GM19372 (cell line): ENCODE results near the gene RIOK2.

Source experiments
- ATAC-seq: cut with Tn5 transposase; IDR thresholded peaks from one replicate; pipeline ENCODE4 v1.9.1; 2021; ENCODE audit warnings: mild to moderate bottlenecking, low read depth, moderate library complexity; ENCODE audit not compliant: unreplicated experiment

Gene RIOK2

DNA sequence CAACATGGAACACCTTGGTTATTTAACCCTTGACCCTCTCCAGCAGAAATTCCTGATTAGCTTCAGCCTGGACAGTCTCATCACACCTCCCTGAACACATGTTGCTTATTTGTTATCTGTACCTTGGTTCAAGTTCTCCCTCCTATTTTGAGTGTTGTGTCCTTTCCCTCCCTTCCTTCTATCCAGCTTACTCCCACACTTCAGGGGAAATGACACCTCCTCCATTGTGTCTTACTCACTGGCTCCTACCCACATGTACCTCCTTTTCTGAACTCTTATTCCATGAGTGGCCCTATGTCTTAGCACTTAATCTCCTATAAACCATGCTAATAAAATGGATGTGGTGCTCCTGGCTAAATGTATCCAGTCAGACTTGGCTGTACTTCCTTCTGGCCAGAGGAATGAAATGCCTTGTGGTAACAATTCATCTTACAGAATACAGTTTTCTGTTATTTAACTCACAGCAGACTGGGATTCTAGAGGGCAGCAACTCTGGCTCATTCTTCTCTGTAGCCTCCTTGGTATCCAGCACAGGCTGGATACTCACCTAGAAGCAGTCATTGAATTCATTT lies 51.8 kb downstream of the RIOK2 start:
- ATAC-seq: no peak

DNA sequence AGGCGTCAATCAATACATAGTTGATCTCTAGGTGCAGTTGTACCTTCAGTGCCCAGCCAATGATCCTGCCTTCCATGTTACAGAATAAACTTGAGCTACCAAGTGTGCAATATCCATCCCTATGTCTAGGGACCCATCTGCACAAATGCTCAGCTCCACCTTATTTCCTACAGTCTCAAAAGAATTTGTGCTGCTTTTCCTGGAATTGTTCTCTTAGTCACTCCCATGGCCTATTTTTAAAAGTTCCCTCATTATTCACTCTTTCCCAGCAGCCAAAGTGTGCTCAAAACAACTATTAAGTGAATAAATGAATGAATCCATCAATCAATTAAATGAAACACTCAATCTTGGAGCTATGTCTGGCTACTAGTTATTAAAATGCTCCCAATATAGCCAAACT lies 55.3 kb downstream of the RIOK2 start:
- no peak for ATAC-seq

DNA sequence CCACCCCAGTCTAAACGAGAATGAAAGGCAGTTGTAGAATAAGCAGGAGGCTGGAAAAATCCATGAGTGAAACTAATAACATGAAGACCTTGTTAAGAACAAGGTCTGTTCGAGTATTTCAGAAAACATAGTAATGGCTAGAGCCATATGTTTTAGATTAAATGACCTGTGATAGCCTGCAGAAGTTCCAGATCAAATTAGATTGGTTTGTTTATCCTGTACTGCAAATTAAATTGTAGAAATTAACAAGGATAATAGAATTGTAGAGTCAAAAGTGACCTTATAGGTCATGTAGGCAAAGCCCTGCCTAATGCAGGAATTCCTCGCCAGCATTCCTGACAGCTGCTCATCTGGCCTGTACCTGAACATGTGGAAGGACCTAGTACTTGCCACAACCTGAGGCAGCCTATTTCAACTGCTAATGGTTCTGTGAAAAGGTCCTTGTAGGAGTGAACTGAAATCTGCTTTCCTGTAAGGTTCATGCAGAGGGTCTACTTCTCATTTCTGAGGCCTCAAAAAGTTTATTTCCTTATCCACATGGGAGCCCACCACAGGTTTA lies 57.8 kb downstream of the RIOK2 start:
- ATAC-seq: no peak

DNA sequence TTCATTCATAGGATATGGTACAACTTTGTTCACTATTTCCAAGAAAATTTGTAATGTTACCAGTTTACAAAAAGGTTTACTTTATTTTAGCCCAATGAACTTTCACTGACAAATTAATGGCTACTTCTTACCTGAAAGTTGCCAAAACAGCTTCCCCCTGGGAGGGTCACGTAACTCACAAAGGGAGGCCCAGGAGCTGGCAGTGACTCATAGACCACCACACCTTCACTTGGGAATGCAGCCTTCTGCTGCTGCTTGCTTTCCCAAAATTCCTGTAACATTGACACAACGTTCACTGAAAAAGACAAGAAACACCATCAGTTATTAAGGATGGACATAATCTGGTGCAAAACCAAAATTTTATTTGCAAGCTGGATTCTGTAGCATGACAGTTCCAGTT lies 58.7 kb downstream of the RIOK2 start:
- no peak for ATAC-seq

DNA sequence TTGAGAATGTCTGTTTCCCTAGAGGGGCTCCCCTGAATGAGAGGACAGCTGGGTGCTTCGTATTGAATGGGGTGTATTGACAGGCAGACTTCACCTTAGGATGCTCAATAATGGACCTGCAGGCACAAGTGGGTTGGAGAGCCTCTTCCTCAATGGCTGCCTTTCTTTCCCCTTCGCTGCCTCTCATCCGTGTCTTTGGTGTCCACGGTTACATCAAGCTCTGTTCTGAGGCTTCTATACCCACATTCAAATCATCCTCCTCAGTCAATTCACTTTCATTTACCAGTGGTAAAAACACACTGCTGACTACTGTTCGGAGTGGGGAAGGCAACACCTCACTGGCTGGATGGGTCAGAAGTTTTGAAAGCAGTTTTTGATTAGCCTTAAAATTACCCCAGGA lies 61.2 kb downstream of the RIOK2 start:
- no peak for ATAC-seq

DNA sequence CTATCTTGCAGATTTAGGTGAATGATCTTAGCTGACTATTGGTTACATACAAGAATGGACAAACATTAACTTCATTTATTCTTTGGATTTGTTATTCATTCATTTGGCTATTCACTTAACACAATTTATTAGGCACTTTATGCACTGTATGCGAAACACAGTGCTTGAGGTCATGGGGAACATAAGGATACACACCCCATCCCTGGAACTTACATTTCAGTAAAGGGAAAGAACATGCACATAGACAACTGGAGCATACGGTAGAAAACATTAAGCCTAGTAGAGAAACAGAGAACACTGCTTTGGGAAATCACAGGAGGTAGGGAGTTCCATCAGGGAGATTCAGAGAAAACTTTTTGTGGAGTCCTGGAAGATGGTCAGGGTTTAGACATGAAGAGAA lies 62.9 kb downstream of the RIOK2 start:
- no peak for ATAC-seq

DNA sequence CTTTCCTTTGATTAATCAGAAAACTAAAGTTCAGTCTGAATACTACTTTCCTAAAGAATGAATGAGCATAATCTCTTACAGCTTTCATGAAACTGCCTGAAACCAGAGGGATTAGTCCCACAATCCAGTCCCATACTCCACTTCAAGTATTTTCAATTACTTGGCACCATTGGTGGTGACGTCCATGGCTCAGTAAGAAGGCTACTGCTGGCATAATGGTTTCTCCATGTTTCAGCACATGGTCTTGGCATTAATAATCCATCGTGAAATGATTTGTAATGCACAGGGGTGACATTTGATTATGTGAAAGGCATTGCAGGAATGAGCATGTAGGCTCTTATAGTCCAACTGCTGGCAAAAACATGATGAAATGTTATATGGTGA lies 64.0 kb downstream of the RIOK2 start:
- ATAC-seq: no peak

DNA sequence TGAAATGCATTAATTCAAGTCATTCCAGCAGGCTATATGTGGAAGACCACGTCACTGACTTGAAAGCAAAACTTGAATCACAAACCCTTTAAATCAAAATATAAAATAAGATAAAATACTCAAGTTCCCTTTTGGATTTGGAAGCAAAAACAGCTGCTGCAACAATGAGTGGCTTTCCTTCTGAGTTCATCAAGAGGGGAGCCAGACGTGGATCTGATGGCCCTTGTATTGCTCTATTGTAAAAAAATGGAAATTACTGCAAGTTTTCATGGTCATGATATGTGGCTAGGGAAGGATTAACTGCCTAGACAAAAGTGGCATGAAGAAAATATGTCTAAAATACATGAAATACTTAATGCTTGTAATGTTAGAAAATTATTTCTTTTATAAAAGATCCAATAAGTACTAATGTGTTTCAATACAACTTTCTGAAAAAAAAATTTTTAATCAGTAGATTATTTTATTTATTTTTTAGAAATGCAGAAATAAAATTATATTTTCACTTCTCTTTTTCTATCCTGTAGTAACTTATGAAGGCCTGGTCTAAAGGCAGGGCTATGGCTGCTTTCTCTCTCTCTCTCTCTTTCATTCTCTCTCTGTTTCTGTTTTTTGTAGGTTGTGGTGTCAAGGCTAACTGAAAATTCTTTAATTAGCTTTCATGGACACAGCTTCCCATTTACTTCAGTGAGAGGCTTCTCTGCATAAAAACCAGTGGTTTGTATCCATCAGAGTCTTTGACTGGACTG lies 64.6 kb downstream of the RIOK2 start:
- peak; percentile 91 for ATAC-seq

DNA sequence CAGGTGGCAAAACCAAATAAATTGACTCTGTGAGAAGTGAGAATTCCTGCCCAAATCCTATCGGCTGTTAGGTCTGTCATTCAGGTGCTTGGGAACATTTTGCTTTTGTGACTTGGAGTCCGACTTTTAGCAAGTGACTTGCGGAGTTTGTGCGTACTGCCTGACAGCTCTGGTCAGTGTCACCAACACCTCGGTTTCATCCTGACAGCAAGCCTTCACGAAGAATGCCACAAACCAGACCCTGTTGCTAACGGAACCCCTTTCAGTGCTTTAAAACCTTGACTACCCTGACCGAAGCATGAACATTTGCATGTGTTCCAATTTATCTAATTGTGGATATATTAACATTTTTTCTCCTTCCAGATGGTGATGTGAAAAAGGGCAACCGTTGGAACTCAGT lies 67.1 kb downstream of the RIOK2 start:
- no peak for ATAC-seq

DNA sequence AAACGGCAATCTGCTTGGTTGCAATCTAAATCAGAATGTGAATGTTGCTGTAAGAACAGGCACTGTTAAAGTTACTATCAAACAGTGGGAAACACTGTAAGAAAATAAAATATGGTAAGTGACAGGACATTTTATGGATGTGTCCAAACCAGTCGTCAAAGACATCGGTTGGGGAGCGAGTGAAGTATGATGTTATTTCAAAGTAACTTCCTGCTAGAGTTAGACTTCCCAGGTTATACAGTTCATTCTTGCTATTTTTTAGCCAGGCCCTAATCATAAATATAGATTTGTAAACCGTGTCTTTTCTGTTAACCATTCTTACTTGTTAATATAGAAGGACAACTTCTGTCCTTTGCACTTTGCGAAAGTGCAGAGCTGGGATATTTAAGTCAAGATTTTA lies 70.8 kb downstream of the RIOK2 start:
- no peak for ATAC-seq

DNA sequence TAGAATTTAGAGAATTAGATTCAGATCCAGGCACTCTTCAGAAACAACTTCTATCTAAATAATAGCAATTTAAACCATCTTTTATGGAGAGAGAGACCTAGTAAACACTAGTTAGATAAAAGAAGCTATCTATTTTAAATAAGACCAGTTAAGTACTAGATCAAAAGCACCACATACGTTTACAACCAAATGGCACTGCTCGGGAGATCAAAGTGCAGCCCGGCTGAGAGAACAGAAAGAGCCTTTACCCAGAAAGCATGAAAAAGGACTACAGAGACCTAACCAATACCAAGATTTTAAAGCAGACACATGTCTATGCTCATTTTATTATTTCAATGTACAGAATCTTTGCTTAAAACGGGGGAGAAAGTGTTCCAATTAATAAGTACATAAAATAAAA lies 71.4 kb downstream of the RIOK2 start:
- ATAC-seq: no peak

DNA sequence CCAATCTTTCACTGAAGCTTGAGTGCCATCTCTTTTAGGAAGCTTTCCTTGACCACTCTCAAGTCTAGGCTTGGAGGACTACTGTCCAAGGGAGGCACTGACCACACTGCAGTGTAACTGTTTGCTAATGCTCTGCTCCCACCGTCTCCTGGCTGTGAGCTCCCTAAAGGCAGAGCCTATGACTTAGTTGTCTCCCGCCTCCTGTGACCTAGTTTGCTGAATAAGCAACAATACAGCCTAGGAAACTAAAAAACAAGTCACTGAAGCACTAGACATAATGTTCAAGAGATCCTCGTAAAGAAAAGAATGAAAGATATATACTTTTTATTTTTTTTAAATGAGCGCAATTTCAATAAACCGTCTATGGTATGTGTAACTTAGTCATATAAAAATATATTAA lies 72.0 kb downstream of the RIOK2 start:
- ATAC-seq: no peak
